Tibial artery (tissue), 4 donors: Measurements from ENCODE around the gene LRRC55.

ENCODE experiments used
- DNase-seq, 2 donors: peaks; one replicate each; pipeline ENCODE4 v3.0.0-alpha.2; 2019
- H3K27ac ChIP-seq, 2 donors: fragments of 200-600 bp; sonication (generic) in 1 of 2; 1 replicate in 1 of 2; 2 replicates in 1 of 2; pipeline ENCODE4 v1.5.1; 2018 to 2019; ENCODE audit warnings: mild to moderate bottlenecking in 1 of 2
- H3K27me3 ChIP-seq, 2 donors: fragments of 200-600 bp; sonication (generic) in 1 of 2; one replicate each; pipeline versions ENCODE4 v1.5.1 to v1.6.0; 2016 to 2019
- H3K36me3 ChIP-seq, 3 donors: fragments of 200-600 bp; sonication (generic) in 2 of 3; one replicate each; pipeline ENCODE4 v1.5.1; 2016 to 2019; ENCODE audit warnings: mild to moderate bottlenecking in 2 of 3
- H3K4me1 ChIP-seq, 4 donors: fragments of 200-600 bp; sonication (generic) in 2 of 4; 1 replicate in 3 of 4; 2 replicates in 1 of 4; pipeline ENCODE4 v1.5.1; 2016 to 2019
- H3K4me3 ChIP-seq, 2 donors: fragments of 200-600 bp; sonication (generic) in 1 of 2; 1 replicate in 1 of 2; 2 replicates in 1 of 2; pipeline ENCODE4 v1.5.1; 2018 to 2019; ENCODE audit warnings: mild to moderate bottlenecking in 2 of 2
- H3K9me3 ChIP-seq, 3 donors: fragments of 200-600 bp; sonication (generic) in 1 of 3; one replicate each; pipeline ENCODE4 v1.5.1; 2016 to 2019
- CTCF ChIP-seq, 2 experiments: fragments of 200-600 bp in 1 of 2; fragments of 450-650 bp in 1 of 2; IDR thresholded peaks; one replicate each; pipeline ENCODE4 v1.5.1; 2017 to 2019; ENCODE audit warnings: antibody characterized with exemption in 2 of 2, mild to moderate bottlenecking in 1 of 2, moderate library complexity in 1 of 2
- intact Hi-C: fragments of 100-400 bp; cut with DNase I; formaldehyde crosslinking; loops from one replicate; pipeline ENCODE4 v1.15.0; 2023; ENCODE audit warnings: low total_unique reads

The LRRC55 gene

GRCh38 chr11:57233702-57234101 is 51.9 kb downstream of the LRRC55 start:
- Histone ChIP-seq H3K27me3 (peaks cover 0 to 55% of the 10 kb centered on the region in 2 donors), H3K4me1 (no peaks in the 10 kb centered on the region), H3K4me3 (no peak overlapping the region), H3K36me3 (no peaks in the 10 kb centered on the region), H3K9me3 (no peaks in the 10 kb centered on the region), H3K27ac (no peak overlapping the region)
- no peak for DNase-seq
- intact Hi-C loops: no loop called here
- TF ChIP-seq CTCF (IDR thresholded peaks at IDR 0.05): no peak

- Histone ChIP-seq H3K9me3 (no peaks in the 10 kb centered on the region), H3K27me3 (peaks cover 0 to 55% of the 10 kb centered on the region in 2 donors), H3K4me3 (no peak overlapping the region), H3K36me3 (no peaks in the 10 kb centered on the region), H3K27ac (no peak overlapping the region), H3K4me1 (no peaks in the 10 kb centered on the region)
- intact Hi-C loops: no loop called here
- DNase-seq: no peak
- TF ChIP-seq CTCF (IDR thresholded peaks at IDR 0.05): no peak
Observed at GRCh38 chr11:57235761-57236703, 54.3 kb downstream of the LRRC55 start.

- Histone ChIP-seq H3K27ac (no peak within 1 kb of the TSS), H3K27me3 (peaks cover 0 to 55% of the 10 kb centered on the region in 2 donors), H3K4me1 (no peaks in the 10 kb centered on the region), H3K36me3 (no peaks in the 10 kb centered on the region), H3K4me3 (no peak within 1 kb of the TSS), H3K9me3 (no peaks in the 10 kb centered on the region)
- intact Hi-C loops: no loop called here
- no peak for TF ChIP-seq CTCF (IDR thresholded peaks at IDR 0.05)
- DNase-seq: no peak
Observed at GRCh38 chr11:57237204-57237681, 55.5 kb downstream of the LRRC55 start, which contains the start of gene APLNR. Gene APLNR, minus strand, starts transcription at chr11:57237250. Its CDS starts 246 bp downstream, at chr11:57237004.

GRCh38 chr11:57239348-57239747 is 57.6 kb downstream of the LRRC55 start:
- H3K4me3 ChIP-seq: no peak overlapping the region
- no peaks in the 10 kb centered on the region for H3K9me3 ChIP-seq
- no peaks in the 10 kb centered on the region for H3K4me1 ChIP-seq
- no peak for DNase-seq
- H3K27ac ChIP-seq: no peak overlapping the region
- peaks cover 0 to 38% of the 10 kb centered on the region in 2 donors for H3K27me3 ChIP-seq
- no peak for TF ChIP-seq CTCF (IDR thresholded peaks at IDR 0.05)
- intact Hi-C loops: no loop called here
- no peaks in the 10 kb centered on the region for H3K36me3 ChIP-seq

GRCh38 chr11:57240007-57240406 is 58.3 kb downstream of the LRRC55 start:
- DNase-seq: no peak
- intact Hi-C loops: no loop called here
- H3K27me3 ChIP-seq: peaks cover 0 to 31% of the 10 kb centered on the region in 2 donors
- no peaks in the 10 kb centered on the region for H3K9me3 ChIP-seq
- H3K4me1 ChIP-seq: no peaks in the 10 kb centered on the region
- no peak for TF ChIP-seq CTCF (IDR thresholded peaks at IDR 0.05)
- H3K4me3 ChIP-seq: no peak overlapping the region
- no peak overlapping the region for H3K27ac ChIP-seq
- H3K36me3 ChIP-seq: no peaks in the 10 kb centered on the region
